HUES64 (cell line): ENCODE measurements around the gene GDPGP1. TPM values are rescaled to one million over a fixed set of nuclear protein-coding genes. Genes with fewer than 3 reads are reported as not detected.
A peak's percentile ranks its signal among the peaks of the same experiment; 100 is the strongest.
"Not testable (repeated sequence)": the region's sequence is repeated elsewhere in the genome, so short reads cannot be mapped to it uniquely, and the experiment has no call there.

Experiments used
- H3K27ac ChIP-seq: 2 replicates; pipeline ENCODE4 v1.7.0; 2013; ENCODE audit warnings: low read depth, low read length, inconsistent platforms
- H3K27me3 ChIP-seq: 2 replicates; pipeline ENCODE4 v1.6.1; 2013; ENCODE audit warnings: mild to moderate bottlenecking, low read length; ENCODE audit not compliant: insufficient read depth
- H3K36me3 ChIP-seq: 2 replicates; pipeline ENCODE4 v1.6.1; 2013; ENCODE audit warnings: mild to moderate bottlenecking, low read length; ENCODE audit not compliant: insufficient read depth
- H3K4me1 ChIP-seq: 2 replicates; pipeline ENCODE4 v1.6.1; 2013; ENCODE audit warnings: mild to moderate bottlenecking, low read length, moderate library complexity; ENCODE audit not compliant: insufficient read depth
- H3K4me3 ChIP-seq: 2 replicates; pipeline ENCODE4 v1.5.1; 2013; ENCODE audit warnings: mild to moderate bottlenecking, low read length, moderate library complexity
- H3K9ac ChIP-seq: 2 replicates; pipeline ENCODE4 v1.6.1; 2013; ENCODE audit warnings: mild to moderate bottlenecking, low read depth, low read length
- H3K9me3 ChIP-seq: 2 replicates; pipeline ENCODE4 v1.6.1; 2013; ENCODE audit warnings: low read depth, low read length; ENCODE audit not compliant: insufficient read depth
- WGBS: fragments of 150-250, 120-280 bp; methylation state at CpG from one replicate; pipeline ENCODE4 v1.1.7; 2013; ENCODE audit warnings: missing lambda C conversion rate; 5-methylcytosine and 5-hydroxymethylcytosine counted together
- polyA plus RNA-seq, 2 experiments: library from polyadenylated mRNA; stranded (reverse); fragments of 50-300 nt; gene quantifications; one replicate each; pipeline ENCODE4 v1.2.3, GENCODE V29; 2013

GDPGP1 gene, protein sequence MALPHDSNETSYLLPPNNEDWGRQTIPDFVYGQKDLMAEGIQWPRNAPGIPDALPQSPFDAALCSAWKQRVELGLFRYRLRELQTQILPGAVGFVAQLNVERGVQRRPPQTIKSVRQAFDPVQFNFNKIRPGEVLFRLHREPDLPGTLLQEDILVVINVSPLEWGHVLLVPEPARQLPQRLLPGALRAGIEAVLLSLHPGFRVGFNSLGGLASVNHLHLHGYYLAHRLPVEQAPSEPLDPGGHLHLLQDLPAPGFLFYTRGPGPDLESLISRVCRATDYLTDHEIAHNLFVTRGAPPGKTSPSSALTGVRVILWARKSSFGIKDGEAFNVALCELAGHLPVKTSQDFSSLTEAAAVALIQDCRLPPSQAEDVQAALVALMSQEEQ
- polyA plus RNA-seq (2013, experiment 1 of 2): 2.7 TPM
- polyA plus RNA-seq (2013, experiment 2 of 2): 1.5 TPM

- no peaks in the 10 kb centered on the region for H3K4me1 ChIP-seq
- H3K36me3 ChIP-seq: peaks cover 15% of the 10 kb centered on the region
- no peaks in the 10 kb centered on the region for H3K27me3 ChIP-seq
- peak within 1 kb of the TSS; percentile 64 for H3K4me3 ChIP-seq
- H3K27ac ChIP-seq: peak within 1 kb of the TSS; percentile 73; the same call in 1 of the 2 replicates
- WGBS: 15% methylated on average over 49 of the region's 49 CpGs
- H3K9me3 ChIP-seq: no peaks in the 10 kb centered on the region
- H3K9ac ChIP-seq: peak within 1 kb of the TSS; percentile 59
Observed at GRCh38 chr15:90234096-90234988, at the start of gene GDPGP1. Gene GDPGP1 (plus strand): TSS chr15:90234209. CDS start chr15:90240909, 6,700 bp downstream.

GRCh38 chr15:90184786-90185704 is 49.0 kb upstream of the GDPGP1 start:
- no peaks in the 10 kb centered on the region for H3K27me3 ChIP-seq
- no peak overlapping the region for H3K27ac ChIP-seq
- WGBS: 4% methylated on average over 66 of the region's 67 CpGs
- H3K4me1 ChIP-seq: peaks cover 11% of the 10 kb centered on the region; the same call in 1 of the 2 replicates
- peak overlapping the region; percentile 28; the same call in 1 of the 2 replicates for H3K9ac ChIP-seq
- no peaks in the 10 kb centered on the region for H3K9me3 ChIP-seq
- no peaks in the 10 kb centered on the region for H3K36me3 ChIP-seq
- H3K4me3 ChIP-seq: peak overlapping the region; percentile 66

- 85% methylated on average over 8 of the region's 8 CpGs for WGBS
- Histone ChIP-seq H3K27me3 (no peaks in the 10 kb centered on the region), H3K9ac (no peak overlapping the region), H3K4me1 (peaks cover 11% of the 10 kb centered on the region), H3K27ac (no peak overlapping the region), H3K4me3 (no peak overlapping the region), H3K9me3 (no peaks in the 10 kb centered on the region), H3K36me3 (no peaks in the 10 kb centered on the region)
Observed at GRCh38 chr15:90187257-90187868, 46.6 kb upstream of the GDPGP1 start.

- not testable (repeated sequence) for H3K27ac ChIP-seq, H3K27me3 ChIP-seq, H3K36me3 ChIP-seq, H3K9me3 ChIP-seq, H3K9ac ChIP-seq, H3K4me3 ChIP-seq
- WGBS: 95% methylated on average over 7 of the region's 7 CpGs
- peaks cover 11% of the 10 kb centered on the region for H3K4me1 ChIP-seq
Observed at GRCh38 chr15:90188065-90188464, 45.9 kb upstream of the GDPGP1 start.

GRCh38 chr15:90188914-90189748 is 44.9 kb upstream of the GDPGP1 start:
- Histone ChIP-seq H3K9me3 (no peaks in the 10 kb centered on the region), H3K27ac (no peak overlapping the region), H3K27me3 (no peaks in the 10 kb centered on the region), H3K36me3 (no peaks in the 10 kb centered on the region), H3K4me1 (peaks cover 7% of the 10 kb centered on the region), H3K4me3 (no peak overlapping the region), H3K9ac (no peak overlapping the region)
- WGBS: 94% methylated on average over 8 of the region's 8 CpGs

GRCh38 chr15:90189781-90190467 is 44.1 kb upstream of the GDPGP1 start:
- 86% methylated on average over 10 of the region's 10 CpGs for WGBS
- no peak overlapping the region for H3K9ac ChIP-seq
- no peak overlapping the region for H3K27ac ChIP-seq

GRCh38 chr15:90190606-90191343 is 43.2 kb upstream of the GDPGP1 start:
- H3K9ac ChIP-seq: no peak overlapping the region
- H3K27me3 ChIP-seq: no peaks in the 10 kb centered on the region
- H3K4me1 ChIP-seq: peaks cover 5% of the 10 kb centered on the region; the same call in 1 of the 2 replicates
- 93% methylated on average over 10 of the region's 10 CpGs for WGBS
- H3K4me3 ChIP-seq: no peak overlapping the region
- no peaks in the 10 kb centered on the region for H3K9me3 ChIP-seq
- no peak overlapping the region for H3K27ac ChIP-seq
- H3K36me3 ChIP-seq: no peaks in the 10 kb centered on the region

More at GRCh38 chr15:90189781-90190467, 44.1 kb upstream of the GDPGP1 start:
- Histone ChIP-seq H3K4me1 (peaks cover 5% of the 10 kb centered on the region; the same call in 1 of the 2 replicates), H3K4me3 (no peak overlapping the region), H3K27me3 (no peaks in the 10 kb centered on the region), H3K9me3 (no peaks in the 10 kb centered on the region), H3K36me3 (no peaks in the 10 kb centered on the region)

- peaks cover 5% of the 10 kb centered on the region; the same call in 1 of the 2 replicates for H3K4me1 ChIP-seq
- H3K9me3 ChIP-seq: no peaks in the 10 kb centered on the region
- no peaks in the 10 kb centered on the region for H3K36me3 ChIP-seq
- no peak overlapping the region for H3K9ac ChIP-seq
- no peaks in the 10 kb centered on the region for H3K27me3 ChIP-seq
- no peak overlapping the region for H3K27ac ChIP-seq
- H3K4me3 ChIP-seq: no peak overlapping the region
- 83% methylated on average over 3 of the region's 3 CpGs for WGBS
Observed at GRCh38 chr15:90191344-90191687, 42.7 kb upstream of the GDPGP1 start.
